GM12874 (cell line): Measurements from ENCODE around the gene NDST1.

Experiments used
- CTCF ChIP-seq: IDR thresholded peaks from 2 replicates; pipeline ENCODE4 v1.5.1; 2011; ENCODE audit warnings: low read depth, mild to moderate bottlenecking, control low read depth, low read length, moderate library complexity; ENCODE audit not compliant: insufficient read depth

The NDST1 gene

GRCh38 chr5:150469718-150470469 is 38.0 kb upstream of the NDST1 start:
- TF ChIP-seq CTCF = no peak

GRCh38 chr5:150473673-150474358 is 34.1 kb upstream of the NDST1 start:
- no peak for TF ChIP-seq CTCF

DNA sequence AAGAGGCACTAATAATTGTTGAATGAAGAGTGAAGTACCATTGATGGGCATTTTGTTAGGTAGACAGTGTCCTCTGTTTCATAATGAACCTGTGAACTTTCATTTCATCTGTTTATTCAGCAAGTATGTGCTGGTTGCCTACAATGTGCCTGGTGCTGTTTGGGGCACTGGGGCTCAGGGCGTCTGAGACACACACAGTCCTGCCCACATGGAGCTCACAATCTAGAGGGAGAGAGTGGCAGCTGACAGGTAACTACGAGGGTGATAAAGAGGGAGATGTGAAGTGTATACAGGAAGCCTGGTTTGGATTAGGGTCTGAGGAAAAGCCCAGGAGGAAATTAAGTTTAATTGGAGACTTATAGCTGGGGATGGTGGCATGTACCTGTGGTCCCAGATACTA is 28.5 kb upstream of the NDST1 start:
- TF ChIP-seq CTCF = no peak

GRCh38 chr5:150481708-150481965 is 26.3 kb upstream of the NDST1 start:
- no peak for TF ChIP-seq CTCF

- no peak for TF ChIP-seq CTCF
Measured at GRCh38 chr5:150481972-150482406, 25.9 kb upstream of the NDST1 start.

- TF ChIP-seq CTCF = no peak
Measured at GRCh38 chr5:150484964-150485692, 22.8 kb upstream of the NDST1 start.

GRCh38 chr5:150485693-150486401 is 22.1 kb upstream of the NDST1 start:
- TF ChIP-seq CTCF = no peak
